AG04449 (cell line): ENCODE results near the gene ABCB8.
A peak's percentile ranks its signal among the peaks of the same experiment; 100 is the strongest.
"Not testable (repeated sequence)": the region's sequence is repeated elsewhere in the genome, so short reads cannot be mapped to it uniquely, and the experiment has no call there.

Experiments
- CTCF ChIA-PET: fragments of 350-600 bp; formaldehyde crosslinking; extraction: SDS; loops from one replicate; lab custom pipeline; 2021; ENCODE audit warnings: antibody characterized with exemption; lab: Yijun Ruan, JAX
- POLR2A ChIA-PET: fragments of 400-600, 350-600 bp; formaldehyde crosslinking; extraction: SDS; loops from one replicate; lab custom pipeline; 2020; ENCODE audit warnings: antibody characterized with exemption, inconsistent platforms; lab: Yijun Ruan, JAX
- DNase-seq: peaks from one replicate; pipeline ENCODE4 v3.0.0-alpha.2; 2010; ENCODE audit warnings: low read depth, low spot score
- H3K4me3 ChIP-seq: 2 replicates; pipeline ENCODE4 v1.5.1; 2011; ENCODE audit warnings: low read depth, mild to moderate bottlenecking, control low read depth, low read length
- CTCF ChIP-seq: IDR thresholded peaks from one replicate; pipeline ENCODE4 v1.5.1; 2011; ENCODE audit warnings: mild to moderate bottlenecking, moderate library complexity, low read length, control low read depth, inconsistent platforms; ENCODE audit not compliant: insufficient read depth; ENCODE audit errors: missing control alignments

Gene ABCB8

DNA sequence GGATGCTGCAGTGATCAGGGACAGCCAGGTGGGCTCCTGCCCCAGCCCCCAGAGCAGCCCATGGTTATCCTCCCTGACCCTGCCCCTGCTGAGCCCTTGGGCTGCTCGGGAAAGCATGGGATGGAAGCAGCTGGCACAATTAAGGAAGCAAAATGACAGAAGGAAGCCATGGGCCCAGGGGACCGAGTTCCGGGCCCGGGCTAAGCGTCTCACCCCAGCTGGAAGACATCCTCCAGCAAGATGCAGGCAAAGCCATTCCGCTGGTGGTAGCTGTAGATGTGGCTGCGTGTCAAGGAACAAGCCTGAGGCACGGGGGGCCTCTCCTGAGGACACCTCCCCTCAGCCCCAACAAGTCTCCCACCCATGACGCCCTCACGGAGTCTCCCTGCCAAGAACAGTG lies 5.0 kb upstream of the ABCB8 start:
- no peak for DNase-seq
- no peak for TF ChIP-seq CTCF
- CTCF ChIA-PET, result interaction anchor here (1.0 to 9.0 kb wide), 3 partner anchors 11 to 88 kb away, joined by 3 to 125 read pairs (median 65); no protein-coding TSS in a partner anchor
- H3K4me3 ChIP-seq, result no peak overlapping the region
- POLR2A ChIA-PET, result interaction anchor here (1.1 kb wide), 1 partner anchor 13 kb away, joined by 3 read pairs; no protein-coding TSS in a partner anchor

GRCh38 chr7:151024435-151025056 lies 3.7 kb upstream of the ABCB8 start, which contains the start of gene ATG9B:
Gene ATG9B, minus strand, starts transcription at chr7:151024494. Its CDS starts 71 bp downstream, at chr7:151024423.
- POLR2A ChIA-PET, result no interaction called here
- DNase-seq, result no peak
- CTCF ChIA-PET, result interaction anchor here (7.1 to 9.0 kb wide), 2 partner anchors 13 to 87 kb away, joined by 65 to 125 read pairs; no protein-coding TSS in a partner anchor
- H3K4me3 ChIP-seq, result no peak within 1 kb of the TSS
- no peak for TF ChIP-seq CTCF

DNA sequence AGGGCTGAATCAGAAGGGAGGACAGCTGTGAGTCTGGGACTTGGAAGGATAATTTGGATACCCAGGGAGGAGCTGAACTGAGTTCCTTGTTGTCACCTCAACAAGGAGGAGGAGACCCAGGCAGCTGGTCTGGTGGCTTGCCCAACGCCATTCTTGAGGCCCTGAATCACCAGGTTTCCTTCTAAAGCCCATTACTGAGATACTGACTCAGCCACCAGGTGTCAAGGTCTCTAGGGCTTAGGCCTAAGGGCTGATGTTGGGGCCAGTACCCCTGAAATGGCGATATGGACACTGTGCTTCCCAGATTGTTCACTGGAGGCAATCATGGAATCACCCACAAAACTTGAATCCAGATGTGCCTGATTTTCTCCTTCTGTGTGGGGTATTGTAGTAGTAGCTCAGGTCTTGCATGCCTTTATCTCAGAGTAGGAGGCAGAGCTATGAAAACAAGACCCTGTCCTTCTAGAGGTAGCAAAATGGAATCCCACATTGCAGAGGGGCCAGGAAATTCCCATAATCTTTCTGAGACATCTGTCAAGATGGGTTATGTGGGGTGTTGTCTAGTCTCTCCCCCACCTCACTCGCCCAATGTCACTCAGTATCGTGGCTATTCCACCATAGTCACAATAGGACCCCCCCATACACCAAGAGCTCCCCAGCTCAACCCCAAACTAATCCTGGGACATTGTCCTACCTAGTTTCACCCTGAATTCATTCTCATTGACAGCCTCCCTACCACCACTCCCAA lies 2.2 kb upstream of the ABCB8 start:
- POLR2A ChIA-PET, result no interaction called here
- DNase-seq, result no peak
- TF ChIP-seq CTCF, result no peak
- CTCF ChIA-PET, result interaction anchor here (5.5 to 7.1 kb wide), 3 partner anchors 8 to 84 kb away, joined by 60 to 77 read pairs (median 65); no protein-coding TSS in a partner anchor
- no peak overlapping the region for H3K4me3 ChIP-seq

- ChIA-PET POLR2A (interaction anchor here (1.4 to 1.5 kb wide), 2 partner anchors 31 to 86 kb away, joined by 5 to 9 read pairs; partner anchors contain the start of gene CDK5), CTCF (interaction anchor here (5.5 to 7.1 kb wide), 3 partner anchors 9 to 83 kb away, joined by 60 to 77 read pairs (median 65); no protein-coding TSS in a partner anchor)
- not testable (repeated sequence) for H3K4me3 ChIP-seq, DNase-seq
These were observed 1.2 kb upstream of the ABCB8 start for GRCh38 chr7:151026771-151027727.

GRCh38 chr7:151027728-151028130 lies 521 bp upstream of the ABCB8 start:
- ChIA-PET POLR2A (interaction anchor here (0.7 to 1.9 kb wide), 9 partner anchors 9 to 86 kb away, joined by 3 to 13 read pairs (median 5); partner anchors contain the start of genes CDK5 and FASTK), CTCF (interaction anchor here (0.6 to 5.6 kb wide), 9 partner anchors 10 to 86 kb away, joined by 3 to 77 read pairs (median 4); partner anchors contain the start of genes CDK5 and NOS3)
- peak overlapping the region; percentile 83 for H3K4me3 ChIP-seq
- not testable (repeated sequence) for DNase-seq

- H3K4me3 ChIP-seq, result peak overlapping the region; percentile 83
- POLR2A ChIA-PET, result interaction anchor here (1.0 to 1.9 kb wide), 5 partner anchors 10 to 84 kb away, joined by 4 to 13 read pairs (median 6); partner anchors contain the start of gene CDK5
- CTCF ChIA-PET, result interaction anchor here (1.0 to 5.6 kb wide), 6 partner anchors 10 to 81 kb away, joined by 3 to 77 read pairs (median 6); no protein-coding TSS in a partner anchor
- no peak for TF ChIP-seq CTCF
- DNase-seq, result no peak
These were observed 775 bp downstream of the ABCB8 start for GRCh38 chr7:151028948-151029501.
